22Rv1 (cell line): ENCODE data around the gene OR1M1.

Experiments used
- ZFX ChIP-seq: fragments of 450-650 bp; IDR thresholded peaks from 2 replicates; pipeline ENCODE4 v1.6.1; 2017; ENCODE audit warnings: antibody characterized with exemption, borderline replicate concordance
- TF ChIP-seq, protein P1 (sequence below): fragments of 450-650 bp; IDR thresholded peaks from 2 replicates; pipeline ENCODE4 v1.5.1; 2017; ENCODE audit warnings: mild to moderate bottlenecking

DNA sequence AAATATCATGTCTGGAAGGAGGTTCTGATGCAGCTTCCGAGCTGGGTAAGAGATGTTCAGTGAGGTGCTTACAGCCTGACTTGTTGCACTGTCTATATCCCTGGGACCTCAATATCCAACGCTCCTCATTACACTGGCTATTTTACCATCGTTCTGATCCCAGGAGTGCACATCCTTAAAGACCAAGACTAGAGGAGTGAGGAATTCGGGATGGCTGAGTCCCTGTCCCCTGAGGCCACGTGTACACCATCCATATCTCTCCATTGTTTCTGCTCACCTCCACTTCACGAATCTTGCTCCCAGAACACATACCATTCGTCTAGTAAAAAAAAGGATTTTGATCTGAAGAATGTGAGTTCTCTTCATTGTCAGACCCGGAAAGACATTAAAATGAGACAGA, 20.5 kb downstream of the OR1M1 start, which contains the start of gene OR7G2:
- TF ChIP-seq, protein P1, sequence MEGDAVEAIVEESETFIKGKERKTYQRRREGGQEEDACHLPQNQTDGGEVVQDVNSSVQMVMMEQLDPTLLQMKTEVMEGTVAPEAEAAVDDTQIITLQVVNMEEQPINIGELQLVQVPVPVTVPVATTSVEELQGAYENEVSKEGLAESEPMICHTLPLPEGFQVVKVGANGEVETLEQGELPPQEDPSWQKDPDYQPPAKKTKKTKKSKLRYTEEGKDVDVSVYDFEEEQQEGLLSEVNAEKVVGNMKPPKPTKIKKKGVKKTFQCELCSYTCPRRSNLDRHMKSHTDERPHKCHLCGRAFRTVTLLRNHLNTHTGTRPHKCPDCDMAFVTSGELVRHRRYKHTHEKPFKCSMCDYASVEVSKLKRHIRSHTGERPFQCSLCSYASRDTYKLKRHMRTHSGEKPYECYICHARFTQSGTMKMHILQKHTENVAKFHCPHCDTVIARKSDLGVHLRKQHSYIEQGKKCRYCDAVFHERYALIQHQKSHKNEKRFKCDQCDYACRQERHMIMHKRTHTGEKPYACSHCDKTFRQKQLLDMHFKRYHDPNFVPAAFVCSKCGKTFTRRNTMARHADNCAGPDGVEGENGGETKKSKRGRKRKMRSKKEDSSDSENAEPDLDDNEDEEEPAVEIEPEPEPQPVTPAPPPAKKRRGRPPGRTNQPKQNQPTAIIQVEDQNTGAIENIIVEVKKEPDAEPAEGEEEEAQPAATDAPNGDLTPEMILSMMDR: no peak
- TF ChIP-seq ZFX: no peak
